GM12878 (cell line): Measurements from ENCODE around the gene UBC. TPM values are rescaled to one million over a fixed set of nuclear protein-coding genes. Genes with fewer than 3 reads are reported as not detected.

Experiments used
- ATAC-seq: fragments of 200-7000 bp; cut with Tn5 transposase; 3 replicates; pipeline ENCODE4 v1.9.1; 2020; ENCODE audit warnings: mild to moderate bottlenecking, moderate library complexity
- BruUV-seq: library from RNA; stranded (reverse); fragments of 400-500 nt; replicated peaks from 2 replicates; lab custom pipeline; 2021; lab: Mats Ljungman, UMichigan
- CTCF ChIA-PET: fragments of 300-600 bp; sonication (Branson Sonifier 250); formaldehyde crosslinking; extraction: SDS; loops from one replicate; lab custom pipeline; 2021; ENCODE audit warnings: inconsistent platforms; lab: Yijun Ruan, JAX
- POLR2A ChIA-PET: fragments of 350-600 bp; formaldehyde crosslinking; extraction: SDS; loops from one replicate; lab custom pipeline; 2021; ENCODE audit warnings: inconsistent platforms; lab: Charles Lee
- RAD21 ChIA-PET: fragments of 300-600 bp; sonication (Branson Sonifier 250); formaldehyde crosslinking; loops from one replicate; lab custom pipeline; 2023; ENCODE audit warnings: antibody characterized with exemption; ENCODE audit not compliant: unreplicated experiment; lab: Charles Lee
- SMC1A ChIA-PET: fragments of 300-600 bp; sonication (Branson Sonifier 250); formaldehyde crosslinking; loops from one replicate; lab custom pipeline; 2023; ENCODE audit not compliant: unreplicated experiment, uncharacterized antibody; lab: Charles Lee
- DNase-seq: peaks from one replicate; pipeline ENCODE4 v3.0.0-alpha.2; 2011; ENCODE audit warnings: low read depth, low spot score
- FAIRE-seq: peaks from 3 replicates; lab custom pipeline; 2011; peaks lifted over from hg19 to GRCh38; lab: Jason Lieb, UNC
- H2AFZ ChIP-seq: 2 replicates; pipeline ENCODE4 v1.6.0; 2011; ENCODE audit warnings: low read depth, low read length, control low read depth; ENCODE audit not compliant: control insufficient read depth
- H3K27ac ChIP-seq: 2 replicates; pipeline ENCODE4 v1.5.1; 2011; ENCODE audit warnings: control low read depth; ENCODE audit not compliant: control insufficient read depth, insufficient read depth
- H3K27me3 ChIP-seq, 2 experiments: replicated peaks in 1 of 2; 2 replicates each; pipeline versions ENCODE4 v1.6.0 to v1.6.1; 2011; ENCODE audit warnings: low read length in 1 of 2; ENCODE audit not compliant: control insufficient read depth in 2 of 2, insufficient read depth in 2 of 2
- H3K36me3 ChIP-seq, 2 experiments: 2 replicates each; pipeline ENCODE4 v1.5.1; 2011; ENCODE audit warnings: low read length in 1 of 2; ENCODE audit not compliant: control insufficient read depth in 2 of 2, insufficient read depth in 2 of 2
- H3K4me1 ChIP-seq: 2 replicates; pipeline ENCODE4 v1.6.1; 2011; ENCODE audit warnings: mild to moderate bottlenecking, low read length, moderate library complexity, mixed read lengths; ENCODE audit not compliant: control insufficient read depth, insufficient read depth
- H3K4me2 ChIP-seq: 2 replicates; pipeline ENCODE4 v1.6.0; 2011; ENCODE audit warnings: control low read depth; ENCODE audit not compliant: control insufficient read depth, insufficient read depth
- H3K4me3 ChIP-seq: fragments of 200-600 bp; sonication (generic); 2 replicates; pipeline ENCODE4 v1.5.1; 2016
- H3K79me2 ChIP-seq: 2 replicates; pipeline ENCODE4 v1.6.0; 2011; ENCODE audit warnings: low read length; ENCODE audit not compliant: control insufficient read depth, insufficient read depth
- H3K9ac ChIP-seq: 2 replicates; pipeline ENCODE4 v1.8.0; 2011; ENCODE audit warnings: low read length, control low read depth, mixed read lengths; ENCODE audit not compliant: control insufficient read depth, insufficient read depth
- H3K9me3 ChIP-seq: replicated peaks from 3 replicates; pipeline ENCODE4 v1.5.1; 2011; ENCODE audit warnings: mild to moderate bottlenecking, low read length; ENCODE audit not compliant: control insufficient read depth, insufficient read depth
- H4K20me1 ChIP-seq: 2 replicates; pipeline ENCODE4 v1.6.0; 2011; ENCODE audit not compliant: control insufficient read depth, insufficient read depth
- BCL11A ChIP-seq: IDR thresholded peaks from 2 replicates; pipeline ENCODE4 v1.6.1; 2011; ENCODE audit warnings: low read depth, low read length
- CEBPB ChIP-seq, 2 experiments: fragments of 150-350 bp in 1 of 2; IDR thresholded peaks; 2 replicates each; pipeline ENCODE4 v1.6.1; 2012 to 2014; ENCODE audit warnings: low read depth in 2 of 2, low read length in 2 of 2, borderline replicate concordance in 1 of 2, inconsistent platforms in 1 of 2
- CUX1 ChIP-seq: IDR thresholded peaks from 2 replicates; pipeline ENCODE4 v1.6.1; 2012; ENCODE audit warnings: improper control_type of control experiment, low read depth, low read length; ENCODE audit not compliant: insufficient replicate concordance
- MTA3 ChIP-seq: IDR thresholded peaks from 2 replicates; pipeline ENCODE4 v1.6.1; 2012; ENCODE audit warnings: low read length, inconsistent platforms, borderline replicate concordance
- NBN ChIP-seq: fragments of 450-650 bp; IDR thresholded peaks from 2 replicates; pipeline ENCODE4 v1.6.1; 2016
- NKRF ChIP-seq: fragments of 450-650 bp; conservative IDR thresholded peaks from 2 replicates; pipeline ENCODE4 v1.6.1; 2017; ENCODE audit warnings: mild to moderate bottlenecking, moderate library complexity
- RELB ChIP-seq: fragments of 450-650 bp; IDR thresholded peaks from 2 replicates; pipeline ENCODE4 v1.6.1; 2017; ENCODE audit warnings: low read depth, mild to moderate bottlenecking, moderate library complexity
- RFX5 ChIP-seq: IDR thresholded peaks from 2 replicates; pipeline ENCODE4 v1.6.1; 2011; ENCODE audit warnings: low read depth, low read length, improper control_type of control experiment
- RUNX3 ChIP-seq: IDR thresholded peaks from 2 replicates; pipeline ENCODE4 v1.6.1; 2012; ENCODE audit warnings: low read length, inconsistent platforms
- SUPT20H ChIP-seq: IDR thresholded peaks from 2 replicates; pipeline ENCODE4 v1.6.1; 2011; ENCODE audit warnings: low read depth, mild to moderate bottlenecking, low read length, moderate library complexity, borderline replicate concordance; ENCODE audit not compliant: control insufficient read depth
- WRNIP1 ChIP-seq: IDR thresholded peaks from 2 replicates; pipeline ENCODE4 v1.6.1; 2011; ENCODE audit warnings: low read depth, low read length, improper control_type of control experiment, borderline replicate concordance
- ZNF207 ChIP-seq: fragments of 450-650 bp; IDR thresholded peaks from 2 replicates; pipeline ENCODE4 v1.6.1; 2014; ENCODE audit warnings: antibody characterized with exemption, mild to moderate bottlenecking, borderline replicate concordance
- WGBS: methylation state at CpG from one replicate; pipeline ENCODE4 v1.1.6; 2016; ENCODE audit warnings: low lambda C conversion rate; ENCODE audit not compliant: insufficient replicate concordance, insufficient coverage; ENCODE audit errors: missing lambda C conversion rate; 5-methylcytosine and 5-hydroxymethylcytosine counted together
- in situ Hi-C: fragments of 300-500 bp; cut with MboI; formaldehyde crosslinking; loops from 9 replicates; pipeline ENCODE4 v1.14.3; 2018; ENCODE audit warnings: mixed read lengths
- intact Hi-C: fragments of 100-400 bp; cut with micrococcal nuclease; formaldehyde crosslinking; loops from one replicate; pipeline ENCODE4 v1.14.2; 2022; ENCODE audit not compliant: unreplicated experiment
- polyA plus RNA-seq, 11 experiments: library from polyadenylated mRNA; depleted of rRNA in 4 of 11; unstranded in 6 of 11; stranded (reverse) in 5 of 11; fragments of >200 nt; fragmentation: Nextera tagmentation in 4 of 11; fragmentation: Illumina TruSeq in 1 of 11; extraction: Ambion mirVana in 4 of 11; extraction: Trizol in 1 of 11; gene quantifications; 1 replicate in 1 of 11; 2 replicates in 10 of 11; pipeline versions ENCODE4 v1.2.1 to v1.2.3, GENCODE V29; 2011 to 2016; ENCODE audit warnings: inconsistent platforms in 2 of 11, missing spikeins in 2 of 11, low read depth in 1 of 11
- total RNA-seq, 4 experiments: library from RNA; depleted of rRNA in 3 of 4; stranded (reverse); fragments of >200 nt in 3 of 4; fragmentation: Illumina TruSeq in 1 of 4; extraction: Trizol in 1 of 4; gene quantifications; 2 replicates each; pipeline versions ENCODE4 v1.2.1 to v1.2.3, GENCODE V29; 2013 to 2021
- TF ChIP-seq, protein P1 (sequence below): fragments of 150-350 bp; IDR thresholded peaks from 2 replicates; pipeline ENCODE4 v1.6.1; 2014; ENCODE audit warnings: mild to moderate bottlenecking, low read depth, low read length

Gene UBC
- total and polyA plus RNA-seq, 10 of the 15 experiments (the other 5 are each of a cell fraction or from before 2014, with no cell fraction given) = 653 to 1,666 (median 874) TPM

DNA sequence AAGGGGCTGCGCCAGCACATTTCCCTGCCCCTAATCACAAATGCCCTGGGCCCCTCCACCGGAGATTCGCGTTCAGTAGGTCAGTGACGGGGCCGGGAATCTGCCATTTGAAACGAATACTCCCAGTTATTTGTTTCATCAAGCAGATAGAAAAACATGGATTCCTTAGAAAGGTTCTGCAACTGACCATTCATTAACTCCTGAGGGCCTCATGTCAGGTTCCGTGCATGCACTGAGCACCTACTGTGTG is 25.6 kb upstream of the UBC start:
- peak overlapping the region; percentile 75 for H3K9ac ChIP-seq
- RAD21 ChIA-PET = interaction anchor here (1.0 to 8.4 kb wide), 10 partner anchors 12 to 263 kb away, joined by 3 to 246 read pairs (median 9); partner anchors contain the start of genes BRI3BP and UBC
- ATAC-seq = peak; percentile 2; the same call in 1 of the 3 replicates
- TF ChIP-seq RFX5 (no peak), RUNX3 (no peak), WRNIP1 (peak; percentile 45; the same call in 1 of the 2 replicates), MTA3 (0 out of 2 replicates have a peak, but pooled peaks have one; percentile 81), CUX1 (no peak), RELB (no peak), NKRF (0 out of 2 replicates have a peak, but pooled peaks have one; percentile 23), ZNF207 (no peak), BCL11A (no peak), NBN (no peak), SUPT20H (no peak), CEBPB (IDR thresholded peaks at IDR 0.05; ENCODE audit: borderline replicate concordance in 1 of 2, low read depth in 2 of 2, low read length in 2 of 2) (no peak)
- TF ChIP-seq, protein P1, sequence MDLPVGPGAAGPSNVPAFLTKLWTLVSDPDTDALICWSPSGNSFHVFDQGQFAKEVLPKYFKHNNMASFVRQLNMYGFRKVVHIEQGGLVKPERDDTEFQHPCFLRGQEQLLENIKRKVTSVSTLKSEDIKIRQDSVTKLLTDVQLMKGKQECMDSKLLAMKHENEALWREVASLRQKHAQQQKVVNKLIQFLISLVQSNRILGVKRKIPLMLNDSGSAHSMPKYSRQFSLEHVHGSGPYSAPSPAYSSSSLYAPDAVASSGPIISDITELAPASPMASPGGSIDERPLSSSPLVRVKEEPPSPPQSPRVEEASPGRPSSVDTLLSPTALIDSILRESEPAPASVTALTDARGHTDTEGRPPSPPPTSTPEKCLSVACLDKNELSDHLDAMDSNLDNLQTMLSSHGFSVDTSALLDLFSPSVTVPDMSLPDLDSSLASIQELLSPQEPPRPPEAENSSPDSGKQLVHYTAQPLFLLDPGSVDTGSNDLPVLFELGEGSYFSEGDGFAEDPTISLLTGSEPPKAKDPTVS = no peak

More for the DNA sequence above, 25.6 kb upstream of the UBC start:
- Histone ChIP-seq H3K27ac (peak overlapping the region; percentile 97), H3K4me3 (peak overlapping the region; percentile 68; the same call in 1 of the 2 replicates), H2AFZ (peak overlapping the region; percentile 65), H3K79me2 (no peaks in the 10 kb centered on the region), H3K4me2 (peak overlapping the region; percentile 90), H3K27me3 (no peaks in the 10 kb centered on the region), H3K36me3 (peaks cover 0 to 1% of the 10 kb centered on the region in 2 experiments; a peak in 2 of 4 replicates), H3K4me1 (peaks cover 17% of the 10 kb centered on the region), H4K20me1 (no peaks in the 10 kb centered on the region), H3K9me3 (no peaks in the 10 kb centered on the region; the same call in 2 of the 3 replicates)
- in situ Hi-C loops = no loop called here
- DNase-seq (no peak), FAIRE-seq (no peak)
- ChIA-PET SMC1A (interaction anchor here (0.9 to 9.3 kb wide), 11 partner anchors 9 to 394 kb away, joined by 3 to 294 read pairs (median 8); partner anchors contain the start of gene UBC), POLR2A (interaction anchor here (0.7 to 10.2 kb wide), 10 partner anchors 12 to 1707 kb away, joined by 3 to 346 read pairs (median 6); partner anchors contain the start of genes BRI3BP, MPHOSPH9, MTRFR and UBC), CTCF (interaction anchor here (0.6 to 13.6 kb wide), 15 partner anchors 9 to 973 kb away, joined by 3 to 523 read pairs (median 4); partner anchors contain the start of genes BRI3BP and UBC)
- intact Hi-C loops = loop anchor here (1.0 kb wide), 3 partner anchors 13 to 34 kb away; no protein-coding TSS in a partner anchor
- BruUV-seq = TSS peak; percentile 92
- WGBS = 0% methylated on average over 8 of the region's 8 CpGs
